Body of pancreas (tissue), 4 donors: ENCODE data around the gene STK32B. TPM values are rescaled to one million over a fixed set of nuclear protein-coding genes. Genes with fewer than 3 reads are reported as not detected.

ENCODE experiments used
- ATAC-seq: fragments of 150-250 bp; one replicate; pipeline ENCODE4 v1.9.1; 2016
- DNase-seq, 4 donors: peaks; one replicate each; pipeline ENCODE4 v3.0.0-alpha.2; 2019
- H3K27ac ChIP-seq, 4 donors: fragments of 200-600 bp; sonication (generic); 1 replicate in 3 of 4; 2 replicates in 1 of 4; pipeline versions ENCODE4 v1.5.1 to v1.6.1; 2016 to 2019; ENCODE audit warnings: mild to moderate bottlenecking in 1 of 4, mixed read lengths in 1 of 4, moderate library complexity in 1 of 4
- H3K27me3 ChIP-seq, 2 donors: fragments of 200-600 bp; sonication (generic); one replicate each; pipeline ENCODE4 v1.6.0; 2016; ENCODE audit warnings: mild to moderate bottlenecking in 1 of 2
- H3K36me3 ChIP-seq, 2 donors: fragments of 200-600 bp; sonication (generic); replicated peaks in 1 of 2; 2 replicates each; pipeline ENCODE4 v1.5.1; 2016; ENCODE audit warnings: low read depth in 2 of 2; ENCODE audit not compliant: insufficient read depth in 1 of 2
- H3K4me1 ChIP-seq: fragments of 200-600 bp; sonication (generic); one replicate; pipeline ENCODE4 v1.6.0; 2016
- H3K4me3 ChIP-seq, 2 donors: fragments of 200-600 bp; sonication (generic); 1 replicate in 1 of 2; 2 replicates in 1 of 2; pipeline ENCODE4 v1.5.1; 2016 to 2019
- H3K9me3 ChIP-seq, 3 donors: fragments of 200-600 bp; sonication (generic); 1 replicate in 2 of 3; 2 replicates in 1 of 3; pipeline ENCODE4 v1.5.1; 2016
- POLR2A ChIP-seq, 3 donors: fragments of 450-650 bp; IDR thresholded peaks; one replicate each; pipeline ENCODE4 v1.6.1; 2016; ENCODE audit warnings: antibody characterized with exemption in 3 of 3, mild to moderate bottlenecking in 2 of 3
- WGBS, 2 donors: methylation state at CpG; one replicate each; pipeline ENCODE4 v1.1.5; 2017; 5-methylcytosine and 5-hydroxymethylcytosine counted together
- intact Hi-C: fragments of 100-400 bp; cut with DNase I; formaldehyde crosslinking; loops from one replicate; pipeline ENCODE4 v1.15.1; 2023
- total RNA-seq, 2 donors: library from RNA; depleted of rRNA; stranded (reverse); fragments of >200 nt; gene quantifications; one replicate each; pipeline ENCODE4 v1.1.0, GENCODE V29; 2016
- TF ChIP-seq, protein P1 (sequence below), 7 experiments: fragments of 450-650 bp in 4 of 7; fragments of 200-600 bp in 3 of 7; sonication (generic) in 3 of 7; IDR thresholded peaks; one replicate each; pipeline ENCODE4 v1.5.1; 2016 to 2019; ENCODE audit warnings: antibody characterized with exemption in 7 of 7

Gene STK32B
- total RNA-seq, 2 donors from 2014 or later = 1.3 to 4.9 TPM

DNA sequence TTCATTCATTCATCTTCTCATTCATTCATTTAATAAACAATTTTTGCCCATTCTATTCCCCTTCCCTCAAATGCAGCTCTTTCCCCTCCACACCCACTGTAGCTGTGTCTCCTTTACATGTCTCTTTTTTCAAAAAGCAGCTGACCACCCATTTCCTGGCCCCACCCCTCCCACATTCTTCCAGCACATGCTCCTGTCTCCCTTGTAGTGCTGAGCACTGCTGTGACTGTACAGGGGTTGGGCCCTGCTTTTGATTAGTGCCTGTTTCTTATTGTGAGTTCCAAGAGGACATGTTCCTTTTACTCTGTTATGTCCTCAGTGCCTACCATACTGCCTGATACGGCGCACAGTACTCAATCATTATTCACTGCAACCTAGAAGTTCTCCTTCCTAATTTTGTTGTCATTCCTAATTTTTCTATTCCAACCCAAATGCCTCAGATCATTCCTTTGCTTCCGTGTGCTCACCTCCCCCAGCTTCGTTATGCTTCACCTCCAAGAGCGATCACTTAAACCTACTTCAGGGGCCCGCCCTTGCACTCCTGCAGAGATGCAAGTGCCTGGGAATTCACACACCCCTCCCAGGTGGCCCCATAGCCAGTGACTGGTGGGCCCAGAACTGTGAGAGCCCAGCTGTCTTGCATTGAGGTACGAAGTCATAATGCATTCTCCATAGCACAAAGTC is 152.2 kb downstream of the STK32B start:
- WGBS, 2 donors = 48 to 60% methylated on average over 7 of the region's 7 CpGs
- Histone ChIP-seq H3K27ac (no peak overlapping the region), H3K36me3 (no peaks in the 10 kb centered on the region), H3K4me3 (no peak overlapping the region), H3K9me3 (no peaks in the 10 kb centered on the region), H3K27me3 (no peaks in the 10 kb centered on the region), H3K4me1 (no peaks in the 10 kb centered on the region)
- DNase-seq (no peak), ATAC-seq (no peak)
- intact Hi-C loops = no loop called here
- TF ChIP-seq, protein P1, sequence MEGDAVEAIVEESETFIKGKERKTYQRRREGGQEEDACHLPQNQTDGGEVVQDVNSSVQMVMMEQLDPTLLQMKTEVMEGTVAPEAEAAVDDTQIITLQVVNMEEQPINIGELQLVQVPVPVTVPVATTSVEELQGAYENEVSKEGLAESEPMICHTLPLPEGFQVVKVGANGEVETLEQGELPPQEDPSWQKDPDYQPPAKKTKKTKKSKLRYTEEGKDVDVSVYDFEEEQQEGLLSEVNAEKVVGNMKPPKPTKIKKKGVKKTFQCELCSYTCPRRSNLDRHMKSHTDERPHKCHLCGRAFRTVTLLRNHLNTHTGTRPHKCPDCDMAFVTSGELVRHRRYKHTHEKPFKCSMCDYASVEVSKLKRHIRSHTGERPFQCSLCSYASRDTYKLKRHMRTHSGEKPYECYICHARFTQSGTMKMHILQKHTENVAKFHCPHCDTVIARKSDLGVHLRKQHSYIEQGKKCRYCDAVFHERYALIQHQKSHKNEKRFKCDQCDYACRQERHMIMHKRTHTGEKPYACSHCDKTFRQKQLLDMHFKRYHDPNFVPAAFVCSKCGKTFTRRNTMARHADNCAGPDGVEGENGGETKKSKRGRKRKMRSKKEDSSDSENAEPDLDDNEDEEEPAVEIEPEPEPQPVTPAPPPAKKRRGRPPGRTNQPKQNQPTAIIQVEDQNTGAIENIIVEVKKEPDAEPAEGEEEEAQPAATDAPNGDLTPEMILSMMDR (IDR thresholded peaks at IDR 0.05) = no peak
- no peak for TF ChIP-seq POLR2A (IDR thresholded peaks at IDR 0.05)

DNA sequence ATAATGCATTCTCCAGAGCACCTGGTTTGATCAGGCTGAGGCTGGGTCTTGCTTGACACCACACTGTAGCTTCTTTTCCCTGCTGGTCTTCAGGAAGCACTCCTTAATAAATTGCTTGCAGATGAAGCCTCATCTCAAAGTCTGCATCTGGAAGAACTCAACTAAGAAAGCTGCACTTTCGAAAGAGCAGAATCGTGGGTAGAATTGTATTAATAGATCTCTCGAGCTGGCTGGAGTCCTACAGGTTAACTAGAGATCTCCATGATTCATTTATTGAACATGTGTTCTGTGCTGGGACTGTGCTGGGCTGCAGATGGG is 152.7 kb downstream of the STK32B start:
- intact Hi-C loops = no loop called here
- TF ChIP-seq POLR2A (IDR thresholded peaks at IDR 0.05) = no peak
- TF ChIP-seq, protein P1 (IDR thresholded peaks at IDR 0.05) = no peak

DNA sequence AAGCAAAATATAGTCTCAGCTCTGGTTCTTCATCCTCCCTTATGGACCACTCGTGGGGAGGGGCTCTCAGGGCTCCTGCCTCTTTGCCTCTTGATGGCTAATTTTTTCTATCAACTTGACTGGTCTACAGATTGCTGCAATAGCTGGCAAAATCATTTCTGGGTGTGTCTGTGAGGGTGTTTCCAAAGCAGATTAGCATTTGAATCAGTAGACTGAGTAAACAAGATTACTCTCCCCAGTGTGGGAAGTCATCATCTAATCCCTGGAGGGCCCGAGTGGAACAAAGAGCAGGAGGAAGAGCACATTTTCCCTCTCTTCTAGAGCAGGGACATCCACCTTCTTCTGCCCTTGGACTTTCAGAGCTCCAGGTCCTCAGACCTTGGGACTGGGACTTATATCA is 153.5 kb downstream of the STK32B start:
- 24 to 42% methylated on average over 2 of the region's 2 CpGs for WGBS, 2 donors
- no peaks in the 10 kb centered on the region for H3K4me1 ChIP-seq
- intact Hi-C loops = no loop called here
- no peaks in the 10 kb centered on the region for H3K36me3 ChIP-seq
- no peaks in the 10 kb centered on the region for H3K27me3 ChIP-seq
- no peaks in the 10 kb centered on the region for H3K9me3 ChIP-seq
- TF ChIP-seq, protein P1 (IDR thresholded peaks at IDR 0.05) = no peak
- TF ChIP-seq POLR2A (IDR thresholded peaks at IDR 0.05) = no peak
- H3K4me3 ChIP-seq = no peak overlapping the region
- ATAC-seq (no peak), DNase-seq (no peak)
- no peak overlapping the region for H3K27ac ChIP-seq

More for the DNA sequence above, 152.7 kb downstream of the STK32B start:
- ATAC-seq (no peak), DNase-seq (no peak)
- Histone ChIP-seq H3K4me1 (no peaks in the 10 kb centered on the region), H3K9me3 (no peaks in the 10 kb centered on the region), H3K36me3 (no peaks in the 10 kb centered on the region), H3K4me3 (no peak overlapping the region), H3K27ac (no peak overlapping the region), H3K27me3 (no peaks in the 10 kb centered on the region)
- WGBS, 2 donors = 65 to 81% methylated on average over 3 of the region's 3 CpGs

DNA sequence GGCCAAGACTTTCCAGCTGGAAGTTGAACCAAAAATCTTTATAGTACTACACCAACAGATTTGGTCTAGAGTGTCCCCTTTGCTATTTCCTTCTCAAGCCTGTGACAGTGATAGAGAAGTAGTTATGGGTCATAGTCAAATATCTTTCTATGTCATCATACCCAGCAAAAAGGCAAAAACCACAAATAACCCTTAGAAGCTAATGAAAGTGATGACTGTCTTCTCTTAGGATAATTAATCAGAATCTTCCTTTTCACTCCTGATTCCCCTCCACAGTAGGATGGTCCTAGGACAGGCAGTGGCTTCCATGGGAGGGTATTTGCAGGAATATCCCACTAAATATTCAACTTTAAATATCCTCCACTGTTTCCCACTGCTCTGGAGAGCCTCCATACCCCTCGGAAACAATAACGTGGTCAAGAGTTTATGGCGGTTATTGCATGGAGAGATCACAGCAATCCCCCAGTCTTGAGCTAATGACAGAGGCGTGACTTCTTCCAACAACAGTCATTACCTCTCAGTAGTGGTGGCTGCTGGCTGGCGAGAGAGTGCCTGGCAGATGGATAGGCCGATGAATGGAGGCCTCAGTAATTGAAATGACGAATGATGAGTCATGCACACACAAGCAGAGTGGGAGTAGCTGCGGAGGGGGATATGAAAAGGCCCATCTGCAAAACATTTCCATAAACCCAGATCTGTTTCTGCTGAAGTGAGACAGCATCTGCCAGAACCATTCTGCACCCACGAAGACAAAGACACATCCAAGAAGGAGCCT is 154.9 kb downstream of the STK32B start:
- WGBS, 2 donors = 53 to 70% methylated on average over 9 of the region's 9 CpGs
- Histone ChIP-seq H3K9me3 (no peaks in the 10 kb centered on the region), H3K36me3 (no peaks in the 10 kb centered on the region), H3K27ac (no peak overlapping the region), H3K4me3 (no peak overlapping the region), H3K27me3 (no peaks in the 10 kb centered on the region), H3K4me1 (no peaks in the 10 kb centered on the region)
- TF ChIP-seq, protein P1 (IDR thresholded peaks at IDR 0.05) = no peak
- no peak for TF ChIP-seq POLR2A (IDR thresholded peaks at IDR 0.05)
- intact Hi-C loops = no loop called here
- no peak for ATAC-seq
- DNase-seq = peak in 1 of 4 donors; percentile 6
